Suprapubic skin (tissue), 4 donors: ENCODE data around the gene SPATA20. TPM values are rescaled to one million over a fixed set of nuclear protein-coding genes. Genes with fewer than 3 reads are reported as not detected.

Experiments used
- DNase-seq, 2 donors: peaks; one replicate each; pipeline ENCODE4 v3.0.0-alpha.2; 2019; ENCODE audit warnings: low spot score in 2 of 2
- H3K27ac ChIP-seq: fragments of 200-600 bp; sonication (generic); one replicate; pipeline ENCODE4 v1.5.1; 2019
- H3K27me3 ChIP-seq: fragments of 200-600 bp; sonication (generic); one replicate; pipeline ENCODE4 v1.5.1; 2019
- H3K36me3 ChIP-seq: fragments of 200-600 bp; sonication (generic); one replicate; pipeline ENCODE4 v1.5.1; 2019
- H3K4me1 ChIP-seq: fragments of 200-600 bp; sonication (generic); one replicate; pipeline ENCODE4 v1.5.1; 2019
- H3K4me3 ChIP-seq: fragments of 200-600 bp; sonication (generic); one replicate; pipeline ENCODE4 v1.5.1; 2019; ENCODE audit warnings: mild to moderate bottlenecking
- H3K9me3 ChIP-seq: fragments of 200-600 bp; sonication (generic); one replicate; pipeline ENCODE4 v1.5.1; 2019
- EP300 ChIP-seq: sonication (generic); formaldehyde crosslinking; IDR thresholded peaks from one replicate; pipeline ENCODE4 v1.6.1; 2017; ENCODE audit warnings: antibody characterized with exemption
- POLR2A ChIP-seq, 2 donors: fragments of 450-650 bp; IDR thresholded peaks; one replicate each; pipeline ENCODE4 v1.6.1; 2017; ENCODE audit warnings: antibody characterized with exemption in 2 of 2, mild to moderate bottlenecking in 2 of 2, moderate library complexity in 2 of 2
- POLR2AphosphoS5 ChIP-seq, 3 donors: sonication (generic); formaldehyde crosslinking; IDR thresholded peaks; one replicate each; pipeline ENCODE4 v1.6.1; 2017; ENCODE audit warnings: antibody characterized with exemption in 3 of 3
- WGBS: methylation state at CpG from one replicate; pipeline ENCODE4 v1.1.5; 2018; 5-methylcytosine and 5-hydroxymethylcytosine counted together
- total RNA-seq, 4 donors: library from RNA; depleted of rRNA; stranded (reverse); fragments of >200 nt; gene quantifications; one replicate each; pipeline ENCODE4 v1.1.0, GENCODE V29; 2016
- TF ChIP-seq, protein P1 (sequence below), 2 donors: fragments of 200-600 bp in 1 of 2; fragments of 450-650 bp in 1 of 2; sonication (generic) in 1 of 2; IDR thresholded peaks; one replicate each; pipeline ENCODE4 v1.5.1; 2016 to 2019; ENCODE audit warnings: antibody characterized with exemption in 2 of 2, mild to moderate bottlenecking in 1 of 2, moderate library complexity in 1 of 2

Gene SPATA20
- total RNA-seq, 4 donors from 2014 or later = 36.5 to 75.4 (median 50.9) TPM

DNA sequence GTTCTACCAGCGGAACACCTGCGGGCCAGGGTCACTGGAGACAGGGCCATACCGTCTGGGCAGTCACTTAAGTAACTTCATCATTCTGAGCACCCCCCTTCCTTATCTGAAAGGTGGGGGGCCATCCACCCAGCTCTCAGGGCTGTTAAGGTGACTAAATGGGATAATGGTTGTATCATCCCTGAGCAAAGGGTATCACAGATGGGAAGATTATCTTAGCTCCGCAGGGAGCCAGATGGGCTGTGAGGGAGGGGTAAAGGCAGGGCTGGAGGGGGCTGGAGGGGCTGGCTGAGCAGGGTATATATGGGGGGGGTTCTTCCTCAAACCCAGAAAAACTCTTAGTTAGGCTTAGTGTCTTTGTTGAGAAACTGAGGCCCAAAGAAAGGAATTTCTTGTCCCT, 10.7 kb downstream of the SPATA20 start:
- no peak overlapping the region for H3K27ac ChIP-seq
- WGBS = 85% methylated on average over 4 of the region's 4 CpGs
- H3K27me3 ChIP-seq = peaks cover 38% of the 10 kb centered on the region
- H3K4me3 ChIP-seq = no peak overlapping the region
- H3K9me3 ChIP-seq = no peaks in the 10 kb centered on the region
- peaks cover 50% of the 10 kb centered on the region for H3K4me1 ChIP-seq
- TF ChIP-seq EP300 = no peak
- TF ChIP-seq POLR2AphosphoS5 (IDR thresholded peaks at IDR 0.05) = no peak
- no peak for TF ChIP-seq POLR2A (IDR thresholded peaks at IDR 0.05)
- TF ChIP-seq, protein P1, sequence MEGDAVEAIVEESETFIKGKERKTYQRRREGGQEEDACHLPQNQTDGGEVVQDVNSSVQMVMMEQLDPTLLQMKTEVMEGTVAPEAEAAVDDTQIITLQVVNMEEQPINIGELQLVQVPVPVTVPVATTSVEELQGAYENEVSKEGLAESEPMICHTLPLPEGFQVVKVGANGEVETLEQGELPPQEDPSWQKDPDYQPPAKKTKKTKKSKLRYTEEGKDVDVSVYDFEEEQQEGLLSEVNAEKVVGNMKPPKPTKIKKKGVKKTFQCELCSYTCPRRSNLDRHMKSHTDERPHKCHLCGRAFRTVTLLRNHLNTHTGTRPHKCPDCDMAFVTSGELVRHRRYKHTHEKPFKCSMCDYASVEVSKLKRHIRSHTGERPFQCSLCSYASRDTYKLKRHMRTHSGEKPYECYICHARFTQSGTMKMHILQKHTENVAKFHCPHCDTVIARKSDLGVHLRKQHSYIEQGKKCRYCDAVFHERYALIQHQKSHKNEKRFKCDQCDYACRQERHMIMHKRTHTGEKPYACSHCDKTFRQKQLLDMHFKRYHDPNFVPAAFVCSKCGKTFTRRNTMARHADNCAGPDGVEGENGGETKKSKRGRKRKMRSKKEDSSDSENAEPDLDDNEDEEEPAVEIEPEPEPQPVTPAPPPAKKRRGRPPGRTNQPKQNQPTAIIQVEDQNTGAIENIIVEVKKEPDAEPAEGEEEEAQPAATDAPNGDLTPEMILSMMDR (IDR thresholded peaks at IDR 0.05) = no peak
- peaks cover 10% of the 10 kb centered on the region for H3K36me3 ChIP-seq
- DNase-seq = no peak

DNA sequence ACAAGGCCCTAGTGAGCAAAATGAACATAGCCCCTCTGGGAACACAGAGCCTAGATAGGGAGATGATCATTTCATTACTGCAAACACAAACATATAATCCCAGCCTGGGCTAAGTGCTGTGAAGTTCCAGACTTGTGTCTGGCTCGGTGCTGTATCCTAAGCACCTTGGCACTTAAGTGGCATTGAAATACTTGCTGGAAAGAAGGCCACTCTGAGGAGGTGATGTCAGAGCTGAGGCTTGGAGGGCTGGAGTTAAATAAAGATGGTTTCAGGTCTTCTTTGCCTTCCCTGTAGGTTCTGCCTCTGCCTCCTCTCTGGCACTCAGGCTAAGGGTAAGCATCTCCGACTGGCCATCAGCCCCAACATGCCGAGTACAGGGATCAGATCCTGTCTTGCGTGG, 11.1 kb downstream of the SPATA20 start:
- peaks cover 10% of the 10 kb centered on the region for H3K36me3 ChIP-seq
- no peak overlapping the region for H3K4me3 ChIP-seq
- TF ChIP-seq EP300 (no peak), POLR2A (IDR thresholded peaks at IDR 0.05) (no peak), POLR2AphosphoS5 (IDR thresholded peaks at IDR 0.05) (no peak)
- TF ChIP-seq, protein P1 (IDR thresholded peaks at IDR 0.05) = no peak
- H3K9me3 ChIP-seq = no peaks in the 10 kb centered on the region
- H3K4me1 ChIP-seq = peaks cover 53% of the 10 kb centered on the region
- no peak for DNase-seq
- WGBS = 63% methylated on average over 4 of the region's 4 CpGs
- H3K27ac ChIP-seq = no peak overlapping the region
- H3K27me3 ChIP-seq = peaks cover 43% of the 10 kb centered on the region

DNA sequence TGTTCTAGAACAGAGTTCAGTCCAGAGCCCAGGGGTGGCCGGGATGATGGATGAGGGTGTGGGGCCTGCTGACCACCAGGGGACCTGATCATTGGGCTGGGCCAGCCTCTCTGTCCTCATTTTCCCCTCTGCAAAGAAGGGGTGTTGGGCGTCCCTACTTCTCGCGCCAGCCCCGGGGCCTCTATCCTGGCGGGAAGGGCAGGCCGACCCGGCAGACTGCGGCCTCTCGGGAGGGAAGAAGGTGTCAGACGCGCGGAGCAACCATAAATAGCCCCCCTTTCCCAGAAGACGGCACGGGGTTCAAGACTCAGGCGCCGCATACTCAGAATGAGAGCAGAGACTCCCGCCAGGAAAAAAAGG, 11.6 kb downstream of the SPATA20 start:
- H3K4me3 ChIP-seq = peak overlapping the region; percentile 71
- H3K9me3 ChIP-seq = no peaks in the 10 kb centered on the region
- H3K27ac ChIP-seq = no peak overlapping the region
- TF ChIP-seq, protein P1 (IDR thresholded peaks at IDR 0.05) = no peak
- TF ChIP-seq EP300 (no peak), POLR2AphosphoS5 (IDR thresholded peaks at IDR 0.05) (no peak), POLR2A (IDR thresholded peaks at IDR 0.05) (no peak)
- WGBS = 29% methylated on average over 17 of the region's 18 CpGs
- no peak for DNase-seq
- H3K36me3 ChIP-seq = peaks cover 10% of the 10 kb centered on the region
- peaks cover 58% of the 10 kb centered on the region for H3K4me1 ChIP-seq
- H3K27me3 ChIP-seq = peaks cover 48% of the 10 kb centered on the region

DNA sequence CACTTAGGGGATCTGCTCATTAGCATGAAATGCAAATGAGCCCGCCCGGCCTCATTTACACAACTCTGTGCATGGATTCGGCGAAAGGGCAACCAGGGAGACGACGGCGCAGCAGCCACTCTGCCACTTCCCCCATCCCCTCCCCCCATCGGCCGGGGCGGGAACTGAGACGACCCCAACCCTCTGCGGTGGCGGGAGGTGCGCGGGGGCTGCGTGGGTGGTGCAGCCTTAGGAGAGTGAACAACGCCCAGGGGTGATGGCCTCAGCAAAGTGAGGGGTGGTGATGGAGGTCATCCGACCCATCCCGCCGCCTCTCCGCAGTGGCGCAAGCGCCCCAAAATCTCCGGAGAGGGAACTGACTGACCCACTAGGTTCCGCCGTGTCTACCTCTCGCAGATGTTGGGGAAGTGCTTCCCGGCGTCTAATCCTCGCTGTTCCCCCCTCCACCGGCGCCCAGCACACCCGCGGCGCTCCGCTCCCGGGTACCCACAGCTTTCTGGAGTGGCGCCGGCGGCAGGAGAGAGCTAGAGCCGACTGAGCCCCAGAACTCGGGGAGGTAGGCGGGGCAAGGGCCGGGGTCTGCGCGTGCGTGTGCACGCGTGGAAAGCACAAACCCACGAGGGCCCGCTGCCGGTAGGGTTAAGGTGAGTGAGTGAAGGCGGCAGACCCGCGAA, 12.1 kb downstream of the SPATA20 start:
- no peak for TF ChIP-seq EP300
- TF ChIP-seq POLR2AphosphoS5 (IDR thresholded peaks at IDR 0.05) = no peak
- TF ChIP-seq, protein P1 (IDR thresholded peaks at IDR 0.05) = no peak
- no peak for TF ChIP-seq POLR2A (IDR thresholded peaks at IDR 0.05)
- Histone ChIP-seq H3K36me3 (peaks cover 10% of the 10 kb centered on the region), H3K4me1 (peaks cover 58% of the 10 kb centered on the region), H3K4me3 (peak overlapping the region; percentile 71), H3K9me3 (no peaks in the 10 kb centered on the region), H3K27me3 (peaks cover 48% of the 10 kb centered on the region), H3K27ac (no peak overlapping the region)
- no peak for DNase-seq
- 9% methylated on average over 26 of the region's 55 CpGs for WGBS

DNA sequence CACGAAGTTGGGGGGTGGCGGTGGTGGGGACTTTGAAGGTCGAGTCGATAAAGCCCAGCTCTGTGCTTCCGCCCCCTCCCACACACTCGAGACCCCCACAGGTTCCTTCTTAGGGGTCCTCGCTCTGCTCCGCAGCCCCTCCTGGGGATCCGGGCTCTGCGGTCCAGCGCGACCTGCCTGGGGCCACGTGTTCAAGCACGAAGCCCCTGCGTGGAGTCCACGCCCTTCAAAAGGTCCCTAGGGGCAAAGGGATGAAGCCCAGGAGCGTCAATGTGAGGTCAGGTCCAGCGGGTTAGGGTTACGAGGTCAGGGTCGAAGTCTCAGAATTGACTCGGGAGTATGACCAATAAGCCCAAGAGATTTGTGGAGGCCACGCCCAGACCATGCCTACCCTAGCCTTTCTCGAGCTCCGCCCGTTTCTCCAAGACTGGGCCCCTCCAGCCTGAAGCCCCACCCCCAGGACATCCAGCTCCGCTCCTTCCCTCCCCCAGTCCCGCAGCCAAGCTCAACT, 12.8 kb downstream of the SPATA20 start:
- peak overlapping the region; percentile 71 for H3K4me3 ChIP-seq
- 2% methylated on average over 27 of the region's 27 CpGs for WGBS
- H3K27me3 ChIP-seq = peaks cover 48% of the 10 kb centered on the region
- H3K4me1 ChIP-seq = peaks cover 62% of the 10 kb centered on the region
- TF ChIP-seq POLR2AphosphoS5 (IDR thresholded peaks at IDR 0.05) = no peak
- TF ChIP-seq POLR2A (IDR thresholded peaks at IDR 0.05) = no peak
- TF ChIP-seq, protein P1 (IDR thresholded peaks at IDR 0.05) = no peak
- no peak for TF ChIP-seq EP300
- peak in 1 of 2 donors; percentile 91 for DNase-seq
- H3K27ac ChIP-seq = no peak overlapping the region
- peaks cover 10% of the 10 kb centered on the region for H3K36me3 ChIP-seq
- H3K9me3 ChIP-seq = no peaks in the 10 kb centered on the region
